Bladder microvascular endothelial cell (primary cell): Measurements from ENCODE around the gene TEKT2. TPM values are rescaled to one million over a fixed set of nuclear protein-coding genes. Genes with fewer than 3 reads are reported as not detected.

Experiments used
- total RNA-seq: library from RNA; depleted of rRNA; stranded (reverse); fragments of >200 nt; gene quantifications from 2 replicates; pipeline ENCODE4 v1.2.3, GENCODE V29; 2014

The TEKT2 gene, protein sequence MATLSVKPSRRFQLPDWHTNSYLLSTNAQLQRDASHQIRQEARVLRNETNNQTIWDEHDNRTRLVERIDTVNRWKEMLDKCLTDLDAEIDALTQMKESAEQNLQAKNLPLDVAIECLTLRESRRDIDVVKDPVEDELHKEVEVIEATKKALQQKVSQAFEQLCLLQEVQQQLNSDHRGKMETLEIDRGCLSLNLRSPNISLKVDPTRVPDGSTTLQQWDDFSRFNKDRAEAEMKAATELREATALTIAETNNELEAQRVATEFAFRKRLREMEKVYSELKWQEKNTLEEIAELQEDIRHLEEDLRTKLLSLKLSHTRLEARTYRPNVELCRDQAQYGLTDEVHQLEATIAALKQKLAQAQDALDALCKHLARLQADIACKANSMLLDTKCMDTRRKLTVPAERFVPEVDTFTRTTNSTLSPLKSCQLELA
- 0.25 TPM in 1 of 2 replicates, not detected in the other for total RNA-seq

DNA sequence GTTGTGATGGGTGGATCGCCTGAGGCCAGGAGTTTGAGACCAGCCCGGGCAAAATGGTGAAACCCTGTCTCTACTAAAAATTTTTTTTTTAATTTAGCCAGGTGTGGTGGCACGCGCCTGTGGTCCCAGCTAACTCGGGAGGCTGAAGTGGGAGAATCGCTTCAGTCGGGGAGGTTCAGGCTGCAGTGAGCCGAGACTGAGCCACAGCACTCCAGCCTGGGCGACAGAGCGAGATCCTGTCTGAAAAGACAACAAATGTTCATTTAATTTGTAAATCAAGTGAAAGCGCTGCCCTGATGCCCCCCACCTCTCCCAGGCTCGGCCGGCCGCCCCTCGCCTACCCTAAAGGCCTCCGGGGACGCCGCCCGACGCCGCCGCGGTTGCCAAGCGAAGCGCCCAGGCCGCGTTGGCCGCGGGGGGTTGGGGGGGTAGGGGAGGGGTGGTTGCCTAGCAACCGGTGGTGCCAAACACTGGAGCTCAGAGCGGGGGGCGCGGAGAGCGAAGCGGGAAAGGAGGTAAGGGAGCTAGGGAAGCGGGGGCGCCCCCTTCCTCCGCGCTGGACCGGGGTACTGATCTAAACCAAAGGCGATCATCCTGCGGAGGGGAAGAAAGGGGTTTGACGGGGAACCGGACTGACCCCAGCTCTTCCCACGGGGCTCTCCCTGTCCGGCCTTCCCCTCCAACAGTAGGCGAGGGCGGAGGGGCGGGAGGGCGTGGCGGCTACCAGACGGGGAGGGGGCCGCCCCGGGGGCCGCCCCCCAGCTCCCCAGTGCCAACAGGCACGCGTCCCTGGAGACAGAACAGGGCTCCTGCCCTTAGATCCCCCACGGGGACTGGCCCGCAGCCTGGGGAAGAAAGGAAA is at the start of gene TEKT2:
Gene TEKT2 (plus strand): TSS at position 460 of the 862 bp plus-strand sequence. CDS start 828 bp downstream, outside the sequence.

DNA sequence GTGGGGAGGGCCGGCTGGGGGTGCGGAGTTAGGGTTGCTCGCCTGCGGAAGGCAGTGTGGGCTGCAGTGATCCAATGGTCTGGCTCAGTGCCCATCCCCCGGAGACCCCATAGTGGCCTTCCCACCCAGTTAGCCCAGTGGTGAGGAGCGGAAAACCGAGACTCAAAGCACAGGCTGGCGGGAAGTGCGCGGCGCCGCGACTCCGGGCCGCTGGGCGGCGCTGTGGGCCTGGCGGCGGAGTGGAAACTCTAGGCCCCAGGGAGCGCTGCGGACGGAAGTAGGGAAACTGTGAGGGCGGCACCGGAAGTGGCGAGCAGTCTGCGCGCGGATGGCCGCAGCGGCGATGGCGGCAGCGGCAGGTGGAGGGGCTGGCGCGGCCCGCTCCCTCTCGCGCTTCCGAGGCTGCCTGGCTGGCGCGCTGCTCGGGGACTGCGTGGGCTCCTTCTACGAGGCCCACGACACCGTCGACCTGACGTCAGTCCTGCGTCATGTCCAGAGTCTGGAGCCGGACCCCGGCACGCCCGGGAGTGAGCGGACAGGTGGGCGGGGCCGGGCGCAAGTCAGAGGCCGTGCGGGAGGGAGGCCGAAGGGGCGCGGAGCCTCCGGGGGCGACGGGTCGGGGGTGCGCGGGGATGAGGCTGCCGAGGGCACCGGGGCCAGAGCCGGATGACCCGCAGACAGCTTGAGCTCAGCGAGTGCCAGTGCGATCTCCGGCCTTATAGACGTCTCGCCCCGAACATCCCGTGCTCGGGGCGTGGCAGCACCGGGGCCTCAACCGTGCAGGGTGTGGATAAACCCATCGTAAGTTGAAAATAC is 4.9 kb downstream of the TEKT2 start, which contains the start of gene ADPRS:
Gene ADPRS (plus strand): TSS at position 316 of the 816 bp plus-strand sequence. CDS start 13 bp downstream, at position 329.

DNA sequence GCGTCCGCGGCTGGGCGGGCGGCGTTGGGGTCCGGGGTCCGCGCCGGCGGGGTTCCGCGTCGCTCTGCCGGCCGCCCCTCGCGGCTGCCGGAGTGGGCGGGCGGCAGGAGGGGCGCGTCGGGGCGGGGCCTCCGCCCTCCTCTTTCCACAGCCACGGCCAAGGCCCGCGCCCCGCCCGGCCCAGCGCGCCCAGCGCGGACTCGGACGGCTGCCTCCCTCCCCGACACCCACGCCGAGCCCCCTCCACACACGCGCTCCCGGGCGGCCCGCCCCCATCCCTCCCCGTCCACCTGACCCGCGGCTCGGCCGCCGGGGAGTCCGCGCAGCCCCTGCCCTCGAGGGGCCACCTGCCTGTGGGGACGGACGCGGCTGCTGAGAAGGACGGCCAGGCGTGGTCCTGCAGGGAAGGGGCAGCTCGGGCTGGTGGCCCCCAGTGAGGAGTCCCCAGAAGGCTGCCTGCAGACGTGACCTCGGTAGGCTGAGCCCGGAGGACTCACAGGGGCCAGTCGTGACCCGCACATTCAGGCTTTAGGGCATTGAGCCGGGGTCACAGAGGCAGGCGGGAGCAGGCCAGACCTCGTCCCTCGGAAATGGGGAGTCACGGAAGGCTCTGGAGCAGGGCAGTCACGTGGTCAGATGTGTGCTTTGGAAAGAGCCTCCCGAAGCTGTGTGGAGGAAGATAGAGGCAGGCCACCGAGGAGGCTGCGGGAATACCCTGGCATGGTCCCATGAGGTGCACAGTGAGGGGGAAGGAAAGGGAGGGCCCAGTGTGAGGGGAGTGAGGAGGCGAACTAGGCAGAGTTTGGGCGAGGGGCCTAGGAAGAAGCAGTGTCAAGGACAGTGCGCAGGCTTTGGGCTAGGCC is 41.5 kb downstream of the TEKT2 start, which contains the start of gene COL8A2:
Gene COL8A2 (minus strand): TSS at position 94 of the 863 bp plus-strand sequence. CDS start 24,980 bp downstream, outside the sequence.

Other genes with a start within 250 kb of the TEKT2 start
- 4.9 and 18.3 TPM in 2 replicates for gene AGO1, start 200.9 kb upstream of the TEKT2 start, total RNA-seq
- gene AGO3, start 153.0 kb upstream of the TEKT2 start, total RNA-seq, result 4.4 and 31.0 TPM in 2 replicates
- 27.0 and 42.4 TPM in 2 replicates for gene ADPRS, start 4.8 kb downstream of the TEKT2 start, total RNA-seq
- gene COL8A2, start 41.1 kb downstream of the TEKT2 start, total RNA-seq, result 0.16 and 1.8 TPM in 2 replicates
- gene TRAPPC3, start 65.4 kb downstream of the TEKT2 start, total RNA-seq, result 59.4 and 90.6 TPM in 2 replicates
- 66.9 and 108 TPM in 2 replicates for gene MAP7D1, start 72.1 kb downstream of the TEKT2 start, total RNA-seq
- 88.2 and 101 TPM in 2 replicates for gene THRAP3, start 140.3 kb downstream of the TEKT2 start, total RNA-seq
- gene SH3D21, start 222.3 kb downstream of the TEKT2 start, total RNA-seq, result 0.81 and 2.1 TPM in 2 replicates
- gene EVA1B, start 239.6 kb downstream of the TEKT2 start, total RNA-seq, result 59.6 and 131 TPM in 2 replicates